Activated CD8-positive, alpha-beta T cell treated with anti-CD3 and anti-CD28 coated beads for 36 hours (primary cell): ENCODE measurements around the gene EXTL1. TPM values are rescaled to one million over a fixed set of nuclear protein-coding genes. Genes with fewer than 3 reads are reported as not detected.

Experiments
- ATAC-seq: fragments of 200-7000 bp; cut with Tn5 transposase; one replicate; pipeline ENCODE4 v1.10.0; 2021; ENCODE audit warnings: mild to moderate bottlenecking, moderate library complexity
- CTCF ChIA-PET: fragments of 350-600 bp; sonication (Branson Sonifier 250); formaldehyde crosslinking; loops from one replicate; lab custom pipeline; 2021; ENCODE audit warnings: antibody characterized with exemption; lab: Charles Lee
- POLR2A ChIA-PET: fragments of 350-600 bp; sonication (Branson Sonifier 250); formaldehyde crosslinking; loops from one replicate; lab custom pipeline; 2021; ENCODE audit warnings: antibody characterized with exemption; lab: Charles Lee
- DNase-seq: peaks from one replicate; pipeline ENCODE4 v3.0.0-alpha.2; 2020
- H3K27ac Mint-ChIP-seq: one replicate; pipeline ENCODE4 v1.8.0; 2021; ENCODE audit warnings: mild to moderate bottlenecking, mixed read lengths
- H3K27me3 Mint-ChIP-seq: one replicate; pipeline ENCODE4 v1.8.0; 2021; ENCODE audit warnings: mixed read lengths
- H3K36me3 Mint-ChIP-seq: one replicate; pipeline ENCODE4 v1.8.0; 2021; ENCODE audit warnings: low read depth, mixed read lengths
- H3K4me1 Mint-ChIP-seq: one replicate; pipeline ENCODE4 v1.8.0; 2021; ENCODE audit warnings: low read depth, mixed read lengths
- H3K4me3 Mint-ChIP-seq: one replicate; pipeline ENCODE4 v1.8.0; 2021; ENCODE audit warnings: mild to moderate bottlenecking, moderate library complexity, mixed read lengths
- H3K9me3 Mint-ChIP-seq: one replicate; pipeline ENCODE4 v1.8.0; 2021; ENCODE audit warnings: mixed read lengths
- intact Hi-C: fragments of 100-400 bp; cut with micrococcal nuclease; formaldehyde crosslinking; loops from one replicate; pipeline ENCODE4 v1.10.0; 2022
- total RNA-seq, 2 experiments: library from RNA; stranded (reverse); gene quantifications; one replicate each; pipeline ENCODE4 v1.2.3, GENCODE V29; 2021
- TF ChIP-seq, protein P1 (sequence below): fragments of 200-600 bp; IDR thresholded peaks from one replicate; pipeline ENCODE4 v1.8.0; 2022; ENCODE audit warnings: antibody characterized with exemption, mild to moderate bottlenecking

EXTL1 gene
- total RNA-seq, 2 experiments from 2014 or later, result not detected

DNA sequence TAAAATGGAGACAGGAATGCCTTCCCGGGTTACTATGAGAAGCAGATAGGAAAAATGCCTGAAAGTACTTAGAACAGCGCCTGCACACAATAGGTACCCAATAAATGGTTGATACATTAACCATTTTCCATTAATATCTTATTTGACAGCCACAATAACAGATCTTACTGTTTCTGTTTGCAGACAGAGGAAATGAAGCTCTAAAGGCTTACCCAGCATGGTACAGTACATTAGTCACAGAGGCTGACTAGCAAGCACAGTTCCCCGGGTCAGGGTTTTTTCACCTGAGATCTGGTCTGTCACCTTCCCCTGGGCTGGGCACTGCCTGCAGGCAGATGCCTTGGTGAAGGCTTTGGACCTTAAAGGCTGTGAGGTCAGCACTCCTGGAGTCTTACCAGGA is 43.0 kb downstream of the EXTL1 start:
- Mint-ChIP-seq H3K27me3 (peaks cover under 1% of the 10 kb centered on the region), H3K36me3 (no peaks in the 10 kb centered on the region), H3K4me1 (no peaks in the 10 kb centered on the region), H3K27ac (no peak overlapping the region), H3K9me3 (no peaks in the 10 kb centered on the region), H3K4me3 (no peak overlapping the region)
- CTCF ChIA-PET, result interaction anchor here (0.8 to 2.2 kb wide), 3 partner anchors 28 to 159 kb away, joined by 3 to 5 read pairs (median 4); no protein-coding TSS in a partner anchor
- intact Hi-C loops, result no loop called here
- DNase-seq (no peak), ATAC-seq (no peak)
- POLR2A ChIA-PET, result no interaction called here
- TF ChIP-seq, protein P1, sequence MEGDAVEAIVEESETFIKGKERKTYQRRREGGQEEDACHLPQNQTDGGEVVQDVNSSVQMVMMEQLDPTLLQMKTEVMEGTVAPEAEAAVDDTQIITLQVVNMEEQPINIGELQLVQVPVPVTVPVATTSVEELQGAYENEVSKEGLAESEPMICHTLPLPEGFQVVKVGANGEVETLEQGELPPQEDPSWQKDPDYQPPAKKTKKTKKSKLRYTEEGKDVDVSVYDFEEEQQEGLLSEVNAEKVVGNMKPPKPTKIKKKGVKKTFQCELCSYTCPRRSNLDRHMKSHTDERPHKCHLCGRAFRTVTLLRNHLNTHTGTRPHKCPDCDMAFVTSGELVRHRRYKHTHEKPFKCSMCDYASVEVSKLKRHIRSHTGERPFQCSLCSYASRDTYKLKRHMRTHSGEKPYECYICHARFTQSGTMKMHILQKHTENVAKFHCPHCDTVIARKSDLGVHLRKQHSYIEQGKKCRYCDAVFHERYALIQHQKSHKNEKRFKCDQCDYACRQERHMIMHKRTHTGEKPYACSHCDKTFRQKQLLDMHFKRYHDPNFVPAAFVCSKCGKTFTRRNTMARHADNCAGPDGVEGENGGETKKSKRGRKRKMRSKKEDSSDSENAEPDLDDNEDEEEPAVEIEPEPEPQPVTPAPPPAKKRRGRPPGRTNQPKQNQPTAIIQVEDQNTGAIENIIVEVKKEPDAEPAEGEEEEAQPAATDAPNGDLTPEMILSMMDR, result no peak

DNA sequence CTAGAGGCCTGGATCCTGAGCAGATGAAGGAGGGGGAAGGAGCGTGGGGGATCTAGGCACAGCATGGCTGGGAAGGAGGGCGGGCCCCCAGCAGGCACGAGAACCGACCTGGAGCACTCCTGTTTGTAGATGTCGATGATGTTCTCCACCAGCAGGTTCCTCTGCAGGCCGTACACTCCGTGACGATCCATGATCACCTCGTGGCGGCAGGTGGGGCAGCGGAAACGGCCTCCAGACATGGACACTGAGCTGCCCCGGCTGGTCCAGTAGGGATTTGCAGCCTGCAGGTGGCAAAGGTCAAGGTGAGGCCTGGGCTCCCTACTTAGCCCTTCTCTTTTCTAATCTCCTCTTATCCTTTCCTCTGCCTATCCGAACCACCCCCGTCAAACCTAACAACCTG is 44.6 kb downstream of the EXTL1 start:
- peaks cover 2% of the 10 kb centered on the region for H3K27me3 Mint-ChIP-seq
- ChIA-PET CTCF (interaction anchor here (1.0 to 2.2 kb wide), 3 partner anchors 30 to 69 kb away, joined by 3 to 5 read pairs (median 3); partner anchors contain the start of gene PAFAH2), POLR2A (interaction anchor here (1.3 kb wide), 1 partner anchor 25 kb away, joined by 3 read pairs; no protein-coding TSS in a partner anchor)
- intact Hi-C loops, result no loop called here
- TF ChIP-seq, protein P1, result no peak
- no peak for ATAC-seq
- H3K9me3 Mint-ChIP-seq, result no peaks in the 10 kb centered on the region
- H3K4me3 Mint-ChIP-seq, result no peak overlapping the region
- DNase-seq, result no peak
- no peak overlapping the region for H3K27ac Mint-ChIP-seq
- H3K36me3 Mint-ChIP-seq, result no peaks in the 10 kb centered on the region
- H3K4me1 Mint-ChIP-seq, result no peaks in the 10 kb centered on the region

DNA sequence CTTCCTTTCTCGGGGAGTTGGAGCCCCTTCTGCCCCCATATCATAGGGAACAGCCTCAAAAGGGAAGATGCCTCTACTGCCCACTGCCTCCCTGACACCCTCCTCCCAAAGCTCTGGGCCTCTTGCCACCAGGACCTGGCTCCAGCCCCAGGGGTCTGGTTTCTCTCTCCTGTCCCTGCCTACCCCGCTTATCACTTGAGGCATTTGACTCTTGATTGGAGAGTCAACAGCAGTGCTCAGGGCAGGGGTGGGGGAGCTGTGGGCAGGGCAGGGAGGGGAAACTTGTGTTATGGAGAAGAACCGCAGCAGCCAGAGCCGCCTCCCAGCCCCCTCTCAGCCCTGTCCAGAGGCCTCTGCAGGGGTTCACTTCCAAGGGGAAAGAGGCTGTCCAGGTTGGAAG is 45.3 kb downstream of the EXTL1 start:
- no peak for ATAC-seq
- intact Hi-C loops, result no loop called here
- H3K27me3 Mint-ChIP-seq, result peaks cover 2% of the 10 kb centered on the region
- TF ChIP-seq, protein P1, result no peak
- no peaks in the 10 kb centered on the region for H3K9me3 Mint-ChIP-seq
- H3K4me1 Mint-ChIP-seq, result no peaks in the 10 kb centered on the region
- ChIA-PET POLR2A (interaction anchor here (1.3 kb wide), 1 partner anchor 26 kb away, joined by 3 read pairs; no protein-coding TSS in a partner anchor), CTCF (interaction anchor here (1.0 kb wide), 1 partner anchor 32 kb away, joined by 3 read pairs; no protein-coding TSS in a partner anchor)
- no peak for DNase-seq
- no peak overlapping the region for H3K4me3 Mint-ChIP-seq
- no peak overlapping the region for H3K27ac Mint-ChIP-seq
- no peaks in the 10 kb centered on the region for H3K36me3 Mint-ChIP-seq

DNA sequence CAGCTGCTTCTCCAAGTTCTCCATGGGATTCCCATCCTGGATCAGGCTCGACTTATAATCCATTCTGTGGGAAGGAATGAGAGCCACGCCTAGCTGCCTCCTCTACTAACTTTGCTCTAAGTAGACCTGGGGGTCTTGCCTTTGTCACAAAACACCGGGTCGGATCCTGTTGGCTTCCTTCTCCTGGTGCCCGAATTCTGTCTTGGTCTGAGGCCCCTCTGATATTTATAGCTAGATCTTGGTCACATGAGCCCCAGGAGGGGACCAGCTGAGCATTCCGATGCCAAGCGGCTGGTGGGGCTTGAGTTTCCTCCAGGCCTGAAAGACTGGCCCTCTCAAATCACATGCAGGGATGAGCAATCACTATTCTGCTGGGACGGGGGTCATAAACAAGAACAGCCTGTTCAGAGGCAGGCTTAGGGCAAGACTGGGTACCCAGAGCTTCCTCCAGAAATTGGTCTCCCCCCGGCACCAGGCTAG is 45.9 kb downstream of the EXTL1 start, which contains the start of gene TRIM63:
TSS of gene TRIM63 (minus strand) at position 199 of the 480 bp plus-strand sequence. CDS start at position 63, 136 bp downstream.
- no peak for DNase-seq
- no peaks in the 10 kb centered on the region for H3K36me3 Mint-ChIP-seq
- no peak within 1 kb of the TSS for H3K27ac Mint-ChIP-seq
- ATAC-seq, result no peak
- H3K4me1 Mint-ChIP-seq, result no peaks in the 10 kb centered on the region
- intact Hi-C loops, result no loop called here
- ChIA-PET CTCF (no interaction called here), POLR2A (no interaction called here)
- no peaks in the 10 kb centered on the region for H3K9me3 Mint-ChIP-seq
- H3K27me3 Mint-ChIP-seq, result peaks cover 6% of the 10 kb centered on the region
- H3K4me3 Mint-ChIP-seq, result no peak within 1 kb of the TSS
- TF ChIP-seq, protein P1, result no peak

DNA sequence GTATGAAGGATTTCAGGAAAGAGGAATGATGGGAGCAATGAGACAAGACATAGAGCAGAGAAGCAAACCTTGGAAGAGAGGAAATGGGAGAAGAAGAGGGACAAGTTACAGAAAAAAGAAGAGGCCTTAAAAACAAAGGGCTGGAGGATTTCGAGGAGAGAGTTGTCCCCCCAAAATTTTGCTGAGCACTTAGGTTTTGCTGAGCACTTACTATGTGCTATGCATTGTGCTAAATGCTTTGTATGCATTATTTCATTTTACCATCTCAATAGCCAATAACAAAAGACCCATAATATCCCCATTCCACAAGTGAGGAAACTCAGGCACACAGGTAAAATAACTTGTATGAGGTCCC is 48.3 kb downstream of the EXTL1 start:
- DNase-seq (no peak), ATAC-seq (no peak)
- ChIA-PET POLR2A (no interaction called here), CTCF (interaction anchor here (1.0 to 1.3 kb wide), 2 partner anchors 34 to 100 kb away, joined by 4 to 5 read pairs; partner anchors contain the start of gene ZNF593)
- TF ChIP-seq, protein P1, result no peak
- H3K4me1 Mint-ChIP-seq, result no peaks in the 10 kb centered on the region
- H3K4me3 Mint-ChIP-seq, result no peak overlapping the region
- H3K27me3 Mint-ChIP-seq, result peaks cover 11% of the 10 kb centered on the region
- intact Hi-C loops, result no loop called here
- no peak overlapping the region for H3K27ac Mint-ChIP-seq
- no peaks in the 10 kb centered on the region for H3K9me3 Mint-ChIP-seq
- H3K36me3 Mint-ChIP-seq, result no peaks in the 10 kb centered on the region
